Neural cell (in vitro differentiated cells): Measurements from ENCODE around the gene TRIM45. TPM values are rescaled to one million over a fixed set of nuclear protein-coding genes. Genes with fewer than 3 reads are reported as not detected.
"Not testable (repeated sequence)": the region's sequence is repeated elsewhere in the genome, so short reads cannot be mapped to it uniquely, and the experiment has no call there.

Experiments used
- H2AFZ ChIP-seq: fragments of 200-600, 300-800 bp; sonication (generic), shearing (Covaris generic); 2 replicates; pipeline ENCODE4 v1.6.0; 2014; ENCODE audit warnings: low read depth, mild to moderate bottlenecking, antibody characterized with exemption, low read length, moderate library complexity
- H3F3A ChIP-seq: fragments of 200-600 bp; shearing (Covaris generic); 2 replicates; pipeline ENCODE4 v1.6.1; 2016; ENCODE audit warnings: mild to moderate bottlenecking, moderate library complexity, mixed read lengths, antibody characterized with exemption, low read length; ENCODE audit not compliant: insufficient read depth, poor library complexity, severe bottlenecking
- H3K27ac ChIP-seq: fragments of 200-600, 300-800 bp; sonication (generic), shearing (Covaris generic); 2 replicates; pipeline ENCODE4 v1.5.1; 2014; ENCODE audit warnings: mild to moderate bottlenecking, low read length, moderate library complexity
- H3K27me3 ChIP-seq: fragments of 300-800, 200-600 bp; sonication (generic), shearing (Covaris generic); 2 replicates; pipeline ENCODE4 v1.6.0; 2014; ENCODE audit warnings: mild to moderate bottlenecking, low read depth, low read length, moderate library complexity; ENCODE audit not compliant: insufficient read depth
- H3K36me3 ChIP-seq: fragments of 300-800, 200-600 bp; sonication (generic), shearing (Covaris generic); 2 replicates; pipeline ENCODE4 v1.5.1; 2014; ENCODE audit warnings: mild to moderate bottlenecking, antibody characterized with exemption, low read length, moderate library complexity; ENCODE audit not compliant: insufficient read depth
- H3K4me2 ChIP-seq: fragments of 300-800, 200-600 bp; sonication (generic), shearing (Covaris generic); 2 replicates; pipeline ENCODE4 v1.6.0; 2014; ENCODE audit warnings: mild to moderate bottlenecking, low read length
- H3K4me3 ChIP-seq: fragments of 300-800, 200-600 bp; sonication (generic), shearing (Covaris generic); 2 replicates; pipeline ENCODE4 v1.5.1; 2014; ENCODE audit warnings: mild to moderate bottlenecking, low read length, moderate library complexity
- H3K79me2 ChIP-seq: fragments of 200-600 bp; shearing (Covaris generic); replicated peaks from 2 replicates; pipeline ENCODE4 v1.6.0; 2014; ENCODE audit warnings: mild to moderate bottlenecking, low read length, moderate library complexity; ENCODE audit not compliant: insufficient read depth
- H3K9ac ChIP-seq: fragments of 300-800, 200-600 bp; sonication (generic), shearing (Covaris generic); 2 replicates; pipeline ENCODE4 v1.6.1; 2016; ENCODE audit warnings: mild to moderate bottlenecking, low read length, mixed read lengths
- H3K9me2 ChIP-seq: fragments of 200-600 bp; shearing (Covaris generic); 2 replicates; pipeline ENCODE4 v1.6.1; 2016; ENCODE audit warnings: mild to moderate bottlenecking, low read length, mixed read lengths; ENCODE audit not compliant: insufficient read depth
- H3K9me3 ChIP-seq: fragments of 200-600, 300-800 bp; sonication (generic), shearing (Covaris generic); 2 replicates; pipeline ENCODE4 v1.6.1; 2016; ENCODE audit warnings: mild to moderate bottlenecking, mixed run types, low read length, moderate library complexity, mixed read lengths
- H4K20me1 ChIP-seq: fragments of 200-600 bp; shearing (Covaris generic); 2 replicates; pipeline ENCODE4 v1.6.1; 2016; ENCODE audit warnings: mild to moderate bottlenecking, mixed run types; ENCODE audit not compliant: insufficient read depth
- CTCF ChIP-seq: fragments of 450-650 bp; IDR thresholded peaks from 2 replicates; pipeline ENCODE4 v1.5.1; 2014; ENCODE audit warnings: antibody characterized with exemption, mild to moderate bottlenecking, moderate library complexity; ENCODE audit not compliant: poor library complexity, severe bottlenecking
- EP300 ChIP-seq: fragments of 450-650 bp; conservative IDR thresholded peaks from 2 replicates; pipeline ENCODE4 v1.6.1; 2014; ENCODE audit warnings: antibody characterized with exemption, mild to moderate bottlenecking, moderate library complexity; ENCODE audit not compliant: poor library complexity, severe bottlenecking
- EZH2 ChIP-seq: fragments of 200-600, 300-800 bp; shearing (Covaris generic), sonication (generic); IDR thresholded peaks from 2 replicates; pipeline ENCODE4 v1.6.1; 2014; ENCODE audit warnings: antibody characterized with exemption, low read length, borderline replicate concordance, mild to moderate bottlenecking; ENCODE audit not compliant: insufficient read depth, poor library complexity, severe bottlenecking
- MXI1 ChIP-seq: fragments of 450-650 bp; conservative IDR thresholded peaks from 2 replicates; pipeline ENCODE4 v1.6.1; 2014; ENCODE audit warnings: antibody characterized with exemption, mild to moderate bottlenecking; ENCODE audit not compliant: poor library complexity, severe bottlenecking
- POLR2AphosphoS5 ChIP-seq: IDR thresholded peaks from 2 replicates; pipeline ENCODE4 v1.6.1; 2012
- RAD21 ChIP-seq: fragments of 450-650 bp; conservative IDR thresholded peaks from 2 replicates; pipeline ENCODE4 v1.6.1; 2014; ENCODE audit warnings: antibody characterized with exemption, mild to moderate bottlenecking, moderate library complexity
- REST ChIP-seq: IDR thresholded peaks from 2 replicates; pipeline ENCODE4 v1.6.1; 2012; ENCODE audit warnings: borderline replicate concordance
- SMC3 ChIP-seq: fragments of 450-650 bp; conservative IDR thresholded peaks from 2 replicates; pipeline ENCODE4 v1.6.1; 2014; ENCODE audit warnings: antibody characterized with exemption, mild to moderate bottlenecking, moderate library complexity; ENCODE audit not compliant: poor library complexity
- TAF1 ChIP-seq: IDR thresholded peaks from 2 replicates; pipeline ENCODE4 v1.6.1; 2012; ENCODE audit warnings: low read depth
- polyA plus RNA-seq: library from polyadenylated mRNA; depleted of rRNA; stranded (reverse); fragments of >200 nt; gene quantifications from 2 replicates; pipeline ENCODE4 v1.2.3, GENCODE V29; 2014

The TRIM45 gene
- polyA plus RNA-seq, 1 donor from 2014 or later = 4.9 TPM

GRCh38 chr1:117104986-117105385 lies 16.6 kb downstream of the TRIM45 start:
- H3K36me3 ChIP-seq = no peaks in the 10 kb centered on the region
- H3K79me2 ChIP-seq = no peaks in the 10 kb centered on the region
- H3K9me2 ChIP-seq = no peaks in the 10 kb centered on the region
- H3K4me2 ChIP-seq = no peak overlapping the region
- no peak for TF ChIP-seq CTCF
- no peak for TF ChIP-seq POLR2AphosphoS5
- TF ChIP-seq EZH2 = no peak
- no peak for TF ChIP-seq EP300
- TF ChIP-seq MXI1 = no peak
- no peak for TF ChIP-seq TAF1
- TF ChIP-seq SMC3 = no peak
- no peak for TF ChIP-seq RAD21
- TF ChIP-seq REST = no peak
- H3F3A ChIP-seq = no peaks in the 10 kb centered on the region
- no peak overlapping the region for H2AFZ ChIP-seq
- no peak overlapping the region for H3K9ac ChIP-seq
- no peak overlapping the region for H3K4me3 ChIP-seq
- no peak overlapping the region for H3K27ac ChIP-seq
- no peaks in the 10 kb centered on the region for H3K27me3 ChIP-seq
- no peaks in the 10 kb centered on the region for H3K9me3 ChIP-seq
- H4K20me1 ChIP-seq = no peaks in the 10 kb centered on the region

- not testable (repeated sequence) for H3K4me3 ChIP-seq, H2AFZ ChIP-seq, H3F3A ChIP-seq, H3K79me2 ChIP-seq, H3K4me2 ChIP-seq, H3K27me3 ChIP-seq, H4K20me1 ChIP-seq, H3K27ac ChIP-seq, H3K9me3 ChIP-seq, H3K9me2 ChIP-seq, H3K36me3 ChIP-seq, H3K9ac ChIP-seq
These were observed 19.7 kb downstream of the TRIM45 start for GRCh38 chr1:117101858-117102257.

DNA sequence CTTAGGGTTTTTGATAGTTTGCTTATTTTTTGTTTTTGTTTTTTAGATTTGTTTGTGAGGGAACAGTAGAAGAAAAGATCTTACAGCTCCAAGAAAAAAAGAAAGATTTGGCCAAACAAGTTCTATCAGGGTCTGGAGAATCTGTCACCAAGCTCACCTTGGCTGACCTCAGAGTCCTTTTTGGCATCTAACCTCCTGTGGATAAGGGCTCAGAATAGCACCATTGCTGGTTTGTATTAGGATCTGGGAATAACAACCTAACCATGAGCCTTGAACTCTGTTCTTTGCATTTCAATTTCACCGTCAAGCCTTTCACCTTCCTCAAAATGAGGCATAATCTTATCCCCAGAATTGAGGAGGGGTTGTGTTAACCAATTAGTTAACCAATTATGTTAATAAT lies 20.2 kb downstream of the TRIM45 start:
- Histone ChIP-seq H2AFZ (no peak overlapping the region), H3F3A (no peaks in the 10 kb centered on the region), H3K9me3 (no peaks in the 10 kb centered on the region), H3K9me2 (no peaks in the 10 kb centered on the region), H3K4me3 (no peak overlapping the region), H4K20me1 (no peaks in the 10 kb centered on the region), H3K79me2 (no peaks in the 10 kb centered on the region), H3K4me2 (no peak overlapping the region), H3K27me3 (no peaks in the 10 kb centered on the region), H3K36me3 (no peaks in the 10 kb centered on the region), H3K27ac (no peak overlapping the region), H3K9ac (no peak overlapping the region)
- TF ChIP-seq TAF1 = no peak
- no peak for TF ChIP-seq MXI1
- TF ChIP-seq EP300 = no peak
- TF ChIP-seq CTCF = no peak
- TF ChIP-seq EZH2 = no peak
- TF ChIP-seq REST = no peak
- no peak for TF ChIP-seq POLR2AphosphoS5
- TF ChIP-seq SMC3 = no peak
- no peak for TF ChIP-seq RAD21
